Measurements from ENCODE around the gene PIGB. TPM values are rescaled to one million over a fixed set of nuclear protein-coding genes. Genes with fewer than 3 reads are reported as not detected.
"Not testable (repeated sequence)": the region's sequence is repeated elsewhere in the genome, so short reads cannot be mapped to it uniquely, and the experiment has no call there.

Gene PIGB
- total RNA-seq, 1 donor from 2014 or later = 9.1 TPM

DNA sequence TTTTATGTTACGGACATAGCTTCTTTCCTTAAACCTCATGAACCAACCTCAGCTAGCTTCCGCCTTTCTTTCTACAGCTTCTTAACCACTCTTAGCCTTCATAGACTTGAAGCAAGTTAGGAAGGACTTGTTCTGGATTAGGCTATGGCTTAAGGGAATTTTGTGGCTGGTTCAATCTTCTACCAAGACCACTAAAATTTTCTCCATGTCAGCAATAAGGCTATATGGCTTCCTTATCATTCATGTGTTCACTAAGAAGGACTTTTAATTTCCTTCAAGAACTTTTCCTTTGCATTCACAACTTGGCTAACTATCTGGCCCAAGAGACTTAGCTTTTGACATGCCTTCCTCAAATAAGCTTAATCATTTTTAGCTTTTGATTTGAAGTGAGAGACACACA, 64.7 kb downstream of the PIGB start:
- no peak for ATAC-seq

GRCh38 chr15:55387027-55387426, 68.0 kb downstream of the PIGB start:
- peak; percentile 50 for ATAC-seq

- no peak for ATAC-seq
Measured at GRCh38 chr15:55389264-55389607, 70.2 kb downstream of the PIGB start.

- no peak for ATAC-seq
Measured at GRCh38 chr15:55394694-55395093, 75.7 kb downstream of the PIGB start.

DNA sequence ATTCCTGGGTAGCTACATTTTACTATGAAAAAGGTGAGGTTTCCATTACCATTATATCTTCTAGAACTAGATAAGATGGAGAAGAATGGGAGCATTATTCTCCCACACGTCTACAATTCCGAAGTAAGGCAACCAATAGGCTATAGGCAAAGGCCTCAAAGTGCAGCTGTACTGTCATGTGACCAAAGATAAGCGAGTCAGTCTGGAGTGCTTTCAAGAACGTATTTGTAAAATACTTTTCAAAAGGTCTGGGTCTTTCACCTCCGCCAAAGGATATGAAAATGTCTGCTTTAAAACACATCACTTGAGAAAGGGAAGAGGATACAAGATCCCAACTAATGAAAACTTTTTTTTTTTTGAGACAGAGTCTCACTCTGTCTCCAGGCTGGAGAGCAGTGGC, 79.2 kb downstream of the PIGB start:
- no peak for ATAC-seq

- not testable (repeated sequence) for ATAC-seq
Measured at GRCh38 chr15:55400050-55400449, 81.0 kb downstream of the PIGB start.

DNA sequence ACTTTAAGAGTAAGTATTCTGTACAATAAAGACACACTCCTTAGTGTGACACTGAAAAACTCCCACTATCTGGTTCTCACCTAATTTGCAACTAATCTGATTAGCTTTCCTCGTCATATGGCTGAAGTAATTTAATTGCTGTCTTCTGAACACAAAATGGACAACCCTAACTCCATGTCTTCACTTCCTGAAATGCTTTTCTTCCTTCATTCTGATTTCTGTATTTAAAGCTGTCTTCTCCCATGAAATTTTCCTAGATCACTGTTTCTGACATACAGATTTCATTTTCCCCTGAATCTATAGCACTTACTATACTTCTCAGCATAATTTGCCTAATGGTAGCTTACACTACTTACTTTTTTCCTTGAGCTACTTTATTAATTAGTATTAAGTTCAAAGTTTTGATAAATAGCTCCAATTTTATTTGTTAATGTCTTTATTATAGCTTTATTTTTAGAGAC, 82.8 kb downstream of the PIGB start:
- no peak for ATAC-seq

DNA sequence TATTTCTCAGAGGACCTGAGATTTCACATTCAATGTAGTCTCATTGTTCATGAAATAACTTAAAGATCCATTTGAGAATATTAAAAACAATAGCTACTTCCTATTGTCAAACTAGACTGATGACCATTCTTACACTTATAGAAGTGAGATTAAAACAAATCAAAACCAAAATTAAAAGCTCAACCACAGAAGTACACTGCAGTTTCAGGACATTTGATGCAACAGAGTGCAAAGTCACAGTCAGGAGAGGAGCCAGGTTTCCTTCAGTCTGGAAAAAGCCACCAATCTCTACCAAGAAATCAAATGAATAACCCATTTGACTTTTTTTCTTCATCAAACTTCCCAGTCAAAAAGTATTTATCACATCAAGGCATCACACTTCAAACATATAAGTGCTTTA, 83.7 kb downstream of the PIGB start:
- no peak for ATAC-seq

GRCh38 chr15:55403531-55403930, 84.5 kb downstream of the PIGB start:
- ATAC-seq = no peak

Other genes with a start within 250 kb of the PIGB start
- 47.7 TPM for gene RSL24D1, start 122.3 kb upstream of the PIGB start, total RNA-seq
- 12.6 TPM for gene RAB27A, start 29.4 kb upstream of the PIGB start, total RNA-seq
- 4.5 TPM for gene PIGBOS1, start 99 bp upstream of the PIGB start, total RNA-seq
- 9.9 TPM for gene CCPG1, start 89.1 kb downstream of the PIGB start, total RNA-seq
- gene PIERCE2, start 89.3 kb downstream of the PIGB start, total RNA-seq = not detected
- gene DNAAF4, start 189.0 kb downstream of the PIGB start, total RNA-seq = 1.1 TPM